Measurements from ENCODE around the gene RNF40. TPM values are rescaled to one million over a fixed set of nuclear protein-coding genes. Genes with fewer than 3 reads are reported as not detected.

RNF40 gene
- total RNA-seq, 1 experiment from 2014 or later: 114 TPM

DNA sequence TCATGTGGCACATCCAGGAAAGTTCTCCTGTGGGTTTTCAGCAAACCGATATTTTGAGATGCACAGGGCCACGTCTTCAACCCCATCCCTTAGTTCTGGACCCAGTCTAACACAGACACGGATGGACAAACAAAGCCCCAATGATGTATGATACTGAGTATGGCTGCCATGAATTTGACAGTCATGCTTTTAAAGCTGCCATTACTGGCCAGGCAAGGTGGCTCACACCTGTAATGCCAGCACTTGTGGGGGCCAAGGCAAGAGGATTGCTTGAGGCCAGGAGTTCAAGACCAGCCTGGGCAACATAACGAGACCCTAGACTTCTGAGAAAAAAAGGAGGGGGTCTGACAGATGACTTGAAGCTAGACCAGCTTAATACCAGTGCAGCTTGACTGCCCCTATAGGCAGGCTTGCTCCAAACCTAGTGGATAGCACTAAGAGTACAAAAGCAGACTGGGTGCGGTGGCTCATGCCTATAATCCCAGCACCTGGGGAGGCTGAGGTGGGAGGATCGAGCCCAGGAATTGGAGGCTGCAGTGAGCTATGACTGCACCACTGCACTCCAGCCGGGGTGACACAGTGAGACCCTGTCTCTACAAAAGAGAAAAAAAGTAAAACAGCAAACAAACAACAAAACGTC, 35.7 kb downstream of the RNF40 start:
- no TSS peak for BruUV-seq (replicated peaks)
- Histone ChIP-seq H3K36me3 (ENCODE audit: control insufficient read depth, insufficient read depth, low read length) (no peaks in the 10 kb centered on the region), H3K27me3 (ENCODE audit: control insufficient read depth, insufficient read depth, low read length) (no peaks in the 10 kb centered on the region), H3K9me3 (ENCODE audit: control insufficient read depth, insufficient read depth, low read depth, low read length) (no peaks in the 10 kb centered on the region), H3K4me1 (ENCODE audit: control insufficient read depth, insufficient read depth, low read length) (no peaks in the 10 kb centered on the region), H3K27ac (ENCODE audit: low read length) (no peak overlapping the region), H3K4me3 (ENCODE audit: low read depth in 2 of 2, low read length in 2 of 2) (no peak overlapping the region)
- intact Hi-C loops (cut with micrococcal nuclease; ENCODE audit: unreplicated experiment) (no loop called here), in situ Hi-C loops (cut with HindIII; ENCODE audit: low pct_unique_long_range_greater_than_20kb, low sequenced_read_pairs) (no loop called here)
- peak; percentile 88 for ATAC-seq
- POLR2A ChIA-PET: interaction anchor here (0.6 kb wide), 1 partner anchor 109 kb away, joined by 3 read pairs; no protein-coding TSS in a partner anchor
- CTCF ChIA-PET: interaction anchor here (1.1 kb wide), 1 partner anchor 16 kb away, joined by 3 read pairs; no protein-coding TSS in a partner anchor
- no peak for DNase-seq (ENCODE audit: low read depth, low spot score)
- TF ChIP-seq SIN3A (IDR thresholded peaks at IDR 0.05; ENCODE audit: borderline replicate concordance, insufficient read depth, low read depth, low read length): no peak
- TF ChIP-seq, protein P1, sequence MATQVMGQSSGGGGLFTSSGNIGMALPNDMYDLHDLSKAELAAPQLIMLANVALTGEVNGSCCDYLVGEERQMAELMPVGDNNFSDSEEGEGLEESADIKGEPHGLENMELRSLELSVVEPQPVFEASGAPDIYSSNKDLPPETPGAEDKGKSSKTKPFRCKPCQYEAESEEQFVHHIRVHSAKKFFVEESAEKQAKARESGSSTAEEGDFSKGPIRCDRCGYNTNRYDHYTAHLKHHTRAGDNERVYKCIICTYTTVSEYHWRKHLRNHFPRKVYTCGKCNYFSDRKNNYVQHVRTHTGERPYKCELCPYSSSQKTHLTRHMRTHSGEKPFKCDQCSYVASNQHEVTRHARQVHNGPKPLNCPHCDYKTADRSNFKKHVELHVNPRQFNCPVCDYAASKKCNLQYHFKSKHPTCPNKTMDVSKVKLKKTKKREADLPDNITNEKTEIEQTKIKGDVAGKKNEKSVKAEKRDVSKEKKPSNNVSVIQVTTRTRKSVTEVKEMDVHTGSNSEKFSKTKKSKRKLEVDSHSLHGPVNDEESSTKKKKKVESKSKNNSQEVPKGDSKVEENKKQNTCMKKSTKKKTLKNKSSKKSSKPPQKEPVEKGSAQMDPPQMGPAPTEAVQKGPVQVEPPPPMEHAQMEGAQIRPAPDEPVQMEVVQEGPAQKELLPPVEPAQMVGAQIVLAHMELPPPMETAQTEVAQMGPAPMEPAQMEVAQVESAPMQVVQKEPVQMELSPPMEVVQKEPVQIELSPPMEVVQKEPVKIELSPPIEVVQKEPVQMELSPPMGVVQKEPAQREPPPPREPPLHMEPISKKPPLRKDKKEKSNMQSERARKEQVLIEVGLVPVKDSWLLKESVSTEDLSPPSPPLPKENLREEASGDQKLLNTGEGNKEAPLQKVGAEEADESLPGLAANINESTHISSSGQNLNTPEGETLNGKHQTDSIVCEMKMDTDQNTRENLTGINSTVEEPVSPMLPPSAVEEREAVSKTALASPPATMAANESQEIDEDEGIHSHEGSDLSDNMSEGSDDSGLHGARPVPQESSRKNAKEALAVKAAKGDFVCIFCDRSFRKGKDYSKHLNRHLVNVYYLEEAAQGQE (IDR thresholded peaks at IDR 0.05; ENCODE audit: insufficient read depth in 1 of 2, low read depth in 2 of 2, low read length in 1 of 2): no peak
- TF ChIP-seq POLR2AphosphoS5 (IDR thresholded peaks at IDR 0.05; ENCODE audit: low read depth, low read length): no peak
- TF ChIP-seq, protein P2, sequence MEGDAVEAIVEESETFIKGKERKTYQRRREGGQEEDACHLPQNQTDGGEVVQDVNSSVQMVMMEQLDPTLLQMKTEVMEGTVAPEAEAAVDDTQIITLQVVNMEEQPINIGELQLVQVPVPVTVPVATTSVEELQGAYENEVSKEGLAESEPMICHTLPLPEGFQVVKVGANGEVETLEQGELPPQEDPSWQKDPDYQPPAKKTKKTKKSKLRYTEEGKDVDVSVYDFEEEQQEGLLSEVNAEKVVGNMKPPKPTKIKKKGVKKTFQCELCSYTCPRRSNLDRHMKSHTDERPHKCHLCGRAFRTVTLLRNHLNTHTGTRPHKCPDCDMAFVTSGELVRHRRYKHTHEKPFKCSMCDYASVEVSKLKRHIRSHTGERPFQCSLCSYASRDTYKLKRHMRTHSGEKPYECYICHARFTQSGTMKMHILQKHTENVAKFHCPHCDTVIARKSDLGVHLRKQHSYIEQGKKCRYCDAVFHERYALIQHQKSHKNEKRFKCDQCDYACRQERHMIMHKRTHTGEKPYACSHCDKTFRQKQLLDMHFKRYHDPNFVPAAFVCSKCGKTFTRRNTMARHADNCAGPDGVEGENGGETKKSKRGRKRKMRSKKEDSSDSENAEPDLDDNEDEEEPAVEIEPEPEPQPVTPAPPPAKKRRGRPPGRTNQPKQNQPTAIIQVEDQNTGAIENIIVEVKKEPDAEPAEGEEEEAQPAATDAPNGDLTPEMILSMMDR (IDR thresholded peaks at IDR 0.05): no peak
- no peak for TF ChIP-seq TCF7L2 (IDR thresholded peaks at IDR 0.05; ENCODE audit: low read depth, low read length)

DNA sequence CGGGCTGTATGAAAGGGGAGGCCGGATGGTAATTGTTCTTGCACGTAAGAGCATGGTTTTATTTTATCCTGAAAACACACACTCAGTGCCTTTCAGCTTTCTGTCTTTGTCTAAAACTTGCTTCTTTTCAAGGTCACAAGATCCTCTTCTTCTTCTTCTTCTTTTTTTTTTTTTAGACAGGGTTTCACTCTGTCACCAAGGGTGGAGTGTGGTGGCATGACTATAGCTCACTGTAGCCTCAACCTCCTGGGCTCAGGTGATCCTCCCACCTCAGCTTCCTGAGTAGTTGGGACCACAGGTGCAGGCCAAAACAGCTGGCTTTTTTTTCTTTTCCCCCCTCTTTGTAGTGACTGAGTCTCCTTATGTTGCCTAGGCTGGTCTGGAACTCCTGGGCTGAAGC, 40.8 kb downstream of the RNF40 start:
- no peaks in the 10 kb centered on the region for H3K9me3 ChIP-seq (ENCODE audit: control insufficient read depth, insufficient read depth, low read depth, low read length)
- no peak overlapping the region for H3K4me3 ChIP-seq (ENCODE audit: low read depth in 2 of 2, low read length in 2 of 2)
- DNase-seq (ENCODE audit: low read depth, low spot score) (no peak), ATAC-seq (no peak)
- H3K36me3 ChIP-seq (ENCODE audit: control insufficient read depth, insufficient read depth, low read length): no peaks in the 10 kb centered on the region
- POLR2A ChIA-PET: no interaction called here
- CTCF ChIA-PET: interaction anchor here (0.6 kb wide), 1 partner anchor 42 kb away, joined by 3 read pairs; no protein-coding TSS in a partner anchor
- H3K27ac ChIP-seq (ENCODE audit: low read length): no peak overlapping the region
- intact Hi-C loops (cut with micrococcal nuclease; ENCODE audit: unreplicated experiment) (no loop called here), in situ Hi-C loops (cut with HindIII; ENCODE audit: low pct_unique_long_range_greater_than_20kb, low sequenced_read_pairs) (no loop called here)
- H3K27me3 ChIP-seq (ENCODE audit: control insufficient read depth, insufficient read depth, low read length): no peaks in the 10 kb centered on the region
- peaks cover 9% of the 10 kb centered on the region; the same call in 1 of the 2 replicates for H3K4me1 ChIP-seq (ENCODE audit: control insufficient read depth, insufficient read depth, low read length)
- no TSS peak for BruUV-seq (replicated peaks)
- TF ChIP-seq, protein P1 (IDR thresholded peaks at IDR 0.05; ENCODE audit: insufficient read depth in 1 of 2, low read depth in 2 of 2, low read length in 1 of 2): no peak
- TF ChIP-seq, protein P2 (IDR thresholded peaks at IDR 0.05): no peak
- no peak for TF ChIP-seq SIN3A (IDR thresholded peaks at IDR 0.05; ENCODE audit: borderline replicate concordance, insufficient read depth, low read depth, low read length)
- no peak for TF ChIP-seq POLR2AphosphoS5 (IDR thresholded peaks at IDR 0.05; ENCODE audit: low read depth, low read length)
- no peak for TF ChIP-seq TCF7L2 (IDR thresholded peaks at IDR 0.05; ENCODE audit: low read depth, low read length)
